ENCODE measurements around the gene RAB10.
A peak's percentile ranks its signal among the peaks of the same experiment; 100 is the strongest.
"Not testable (repeated sequence)": the region's sequence is repeated elsewhere in the genome, so short reads cannot be mapped to it uniquely, and the experiment has no call there.

RAB10 gene

GRCh38 chr2:26103752-26104151, 69.9 kb downstream of the RAB10 start:
- no peak for DNase-seq

GRCh38 chr2:26108701-26109100, 74.8 kb downstream of the RAB10 start:
- not testable (repeated sequence) for DNase-seq

DNA sequence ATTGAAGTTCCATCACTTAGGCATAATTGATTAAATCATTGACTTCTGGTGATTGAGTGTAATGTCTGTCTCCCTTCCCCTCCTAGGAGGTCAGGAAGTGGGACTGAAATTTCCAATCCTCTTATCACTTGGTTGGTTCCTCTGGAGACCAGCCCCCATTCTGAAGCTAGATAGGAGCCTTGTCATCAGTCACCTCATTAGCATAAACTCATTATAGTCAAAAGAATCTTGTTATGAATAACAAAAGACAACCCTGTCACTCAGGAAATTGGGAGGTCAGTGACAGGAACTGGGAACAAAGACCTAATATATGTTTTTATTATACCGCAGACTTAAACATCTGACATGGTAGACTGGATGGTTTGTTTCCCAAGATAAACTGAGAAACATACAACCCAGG, 78.3 kb downstream of the RAB10 start:
- DNase-seq, result no peak

DNA sequence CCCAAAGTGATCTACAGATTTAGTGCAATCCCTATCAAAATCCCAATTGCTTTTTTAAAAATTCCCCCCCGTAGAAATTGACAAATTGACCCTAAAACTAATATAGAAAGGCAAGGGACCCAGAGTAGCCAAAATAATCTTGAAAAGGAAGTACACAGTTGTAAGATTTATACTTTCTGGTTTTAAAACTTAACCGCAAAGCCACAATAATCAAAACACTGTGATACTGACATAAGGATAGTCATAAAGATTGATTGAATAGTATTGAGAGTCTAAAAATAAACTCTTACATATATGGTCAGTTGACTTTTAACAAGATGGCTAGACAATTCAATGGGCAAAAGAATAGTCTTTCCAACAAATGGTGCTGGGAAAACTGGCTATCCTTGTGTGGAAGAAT, 80.3 kb downstream of the RAB10 start:
- DNase-seq, result no peak

GRCh38 chr2:26118682-26119081, 84.8 kb downstream of the RAB10 start:
- no peak for DNase-seq

DNA sequence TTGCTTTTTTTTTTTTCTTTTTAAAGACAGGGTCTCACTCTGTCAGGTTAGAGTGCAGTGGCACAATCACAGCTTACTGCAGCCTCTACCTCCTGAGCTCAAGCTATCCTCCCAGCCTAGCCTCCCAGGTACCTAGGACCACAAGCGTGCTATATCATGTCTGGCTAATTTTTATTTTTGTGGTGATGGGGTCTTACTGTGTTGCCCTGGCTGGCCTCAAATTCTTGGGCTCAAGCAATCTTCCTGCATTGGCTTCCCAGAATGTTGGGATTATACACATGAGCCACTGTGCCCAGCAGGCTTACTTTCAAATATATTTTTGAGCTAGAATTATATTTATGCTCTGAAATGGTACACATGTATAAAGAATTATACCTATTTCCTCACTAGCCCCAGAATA, 85.6 kb downstream of the RAB10 start:
- DNase-seq, result no peak

- DNase-seq, result no peak
Observed at GRCh38 chr2:26122630-26123029, 88.7 kb downstream of the RAB10 start.

DNA sequence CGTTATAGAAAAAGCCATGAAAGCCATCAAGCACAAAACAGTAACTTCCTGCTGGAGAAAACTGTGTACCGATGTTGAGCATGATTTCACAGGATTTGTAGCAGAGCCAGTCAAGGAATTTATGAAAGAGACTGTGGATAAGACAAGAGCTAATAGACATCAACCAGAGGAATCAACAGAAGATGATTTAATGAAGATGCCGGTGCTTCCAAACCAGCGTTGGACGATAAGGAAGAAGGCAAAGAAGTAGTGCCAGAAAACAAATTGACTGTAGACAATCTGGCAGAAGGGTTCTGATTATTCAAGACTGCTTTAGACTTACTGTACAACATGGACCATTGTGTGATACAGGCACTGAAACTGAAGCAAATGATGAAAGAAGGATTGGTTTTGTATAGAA, 89.5 kb downstream of the RAB10 start:
- no peak for DNase-seq

DNA sequence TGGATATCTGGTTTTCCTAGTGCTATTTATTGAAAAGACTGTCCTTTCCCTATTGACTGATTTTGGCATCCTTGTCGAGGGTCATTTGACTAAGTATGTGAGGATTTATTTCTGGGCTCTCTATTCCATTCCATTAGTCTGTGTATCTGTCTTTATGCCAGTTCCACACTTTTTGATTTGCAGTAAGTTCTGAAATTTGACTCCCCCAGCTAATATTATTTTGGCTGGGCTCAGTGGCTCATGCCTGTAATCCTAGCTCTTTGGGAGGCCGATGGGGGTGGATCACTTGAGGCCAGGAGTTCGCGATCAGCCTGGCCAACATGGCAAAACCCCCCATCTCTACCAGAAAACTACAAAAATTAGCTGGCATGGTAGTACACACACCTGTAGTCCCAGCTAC, 92.2 kb downstream of the RAB10 start:
- no peak for DNase-seq

- no peak for DNase-seq
Observed at GRCh38 chr2:26128176-26128575, 94.3 kb downstream of the RAB10 start.

DNA sequence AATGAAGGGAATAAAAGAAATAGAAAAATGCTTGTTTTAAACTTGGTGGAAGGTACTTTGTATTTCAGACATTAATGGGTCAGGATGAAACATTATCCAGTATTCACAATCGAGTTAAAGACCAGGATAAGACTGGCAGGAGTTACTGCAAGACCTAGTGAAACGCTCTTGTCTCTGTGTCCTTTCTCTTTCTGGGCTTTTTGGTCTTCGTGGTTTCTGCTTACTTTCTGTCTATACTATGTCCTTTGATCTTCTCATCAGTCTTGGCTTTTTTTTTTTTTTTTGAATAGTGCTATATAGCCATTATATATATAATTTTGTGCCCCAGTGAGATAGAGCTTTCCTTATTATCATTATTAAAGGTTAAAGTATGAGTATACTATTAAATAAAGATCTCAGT, 96.9 kb downstream of the RAB10 start:
- no peak for DNase-seq

DNA sequence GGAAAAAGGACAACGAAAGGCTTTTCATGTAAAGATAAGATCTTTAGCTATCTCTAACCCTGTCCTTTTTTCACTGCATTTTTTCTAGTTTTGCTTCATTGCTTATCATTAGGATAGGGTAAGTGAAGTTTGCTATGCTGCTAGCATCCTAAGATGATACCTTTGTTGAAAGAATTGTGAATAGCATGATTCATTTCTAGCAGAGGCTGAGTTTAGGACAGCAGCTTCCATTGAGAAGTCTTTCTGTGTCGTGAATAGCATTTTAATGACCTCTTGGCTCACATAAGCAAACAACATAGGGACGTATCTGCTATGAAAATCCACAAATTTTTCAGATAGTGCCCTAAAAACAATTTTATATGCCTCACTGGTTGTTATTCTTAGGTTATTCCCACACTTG, 102.6 kb downstream of the RAB10 start:
- DNase-seq, result no peak

GRCh38 chr2:26139269-26140183, 105.6 kb downstream of the RAB10 start:
- DNase-seq, result no peak

DNA sequence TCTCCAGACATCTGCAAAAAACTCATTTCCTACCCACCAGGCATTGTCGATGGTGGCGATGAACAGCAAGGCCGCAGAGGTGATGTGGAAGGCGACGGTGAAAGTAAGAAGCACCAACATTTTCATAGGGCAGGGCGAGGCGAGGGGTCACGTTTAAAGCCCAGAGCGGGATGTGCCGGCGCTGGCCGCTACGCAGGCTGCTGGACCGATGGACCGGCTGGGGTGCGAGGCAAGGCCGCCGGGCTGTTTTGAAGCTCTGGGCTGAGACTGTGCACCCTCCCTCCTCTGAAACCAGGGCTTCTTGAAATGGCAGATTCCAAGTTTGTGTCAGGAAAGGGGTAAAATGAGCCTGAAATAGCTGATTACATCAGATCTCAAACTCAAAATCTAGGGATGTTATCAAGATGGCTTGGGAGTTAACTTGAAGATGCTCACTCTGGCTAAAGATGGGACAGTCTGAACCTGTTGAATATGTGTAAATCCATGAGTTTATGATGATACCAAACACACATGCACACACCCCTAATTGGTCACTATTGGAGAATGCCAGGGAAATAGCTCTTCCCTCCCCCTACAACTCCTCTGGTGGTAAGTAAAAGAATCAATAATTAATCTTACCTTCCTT, 107.4 kb downstream of the RAB10 start:
- DNase-seq, result no peak

DNA sequence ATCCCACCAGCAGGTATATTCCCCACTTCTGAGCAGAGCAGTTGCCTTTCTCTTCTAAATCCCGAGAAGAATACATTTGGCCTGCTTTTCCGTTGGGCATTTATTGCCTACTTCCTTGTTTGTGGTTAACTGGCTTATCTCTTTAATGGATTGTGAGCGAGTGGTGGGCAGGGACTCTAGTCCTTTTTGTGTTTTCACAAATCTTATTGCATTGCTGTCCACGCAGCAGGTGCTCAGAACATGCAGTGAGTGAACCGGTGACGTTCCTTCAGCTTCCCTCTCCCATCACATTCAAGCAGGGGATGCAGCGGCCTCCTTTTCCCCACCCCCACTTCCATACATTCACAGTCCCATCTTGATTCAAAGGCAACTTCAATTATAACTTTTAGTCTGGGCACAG, 110.1 kb downstream of the RAB10 start:
- DNase-seq, result no peak

DNA sequence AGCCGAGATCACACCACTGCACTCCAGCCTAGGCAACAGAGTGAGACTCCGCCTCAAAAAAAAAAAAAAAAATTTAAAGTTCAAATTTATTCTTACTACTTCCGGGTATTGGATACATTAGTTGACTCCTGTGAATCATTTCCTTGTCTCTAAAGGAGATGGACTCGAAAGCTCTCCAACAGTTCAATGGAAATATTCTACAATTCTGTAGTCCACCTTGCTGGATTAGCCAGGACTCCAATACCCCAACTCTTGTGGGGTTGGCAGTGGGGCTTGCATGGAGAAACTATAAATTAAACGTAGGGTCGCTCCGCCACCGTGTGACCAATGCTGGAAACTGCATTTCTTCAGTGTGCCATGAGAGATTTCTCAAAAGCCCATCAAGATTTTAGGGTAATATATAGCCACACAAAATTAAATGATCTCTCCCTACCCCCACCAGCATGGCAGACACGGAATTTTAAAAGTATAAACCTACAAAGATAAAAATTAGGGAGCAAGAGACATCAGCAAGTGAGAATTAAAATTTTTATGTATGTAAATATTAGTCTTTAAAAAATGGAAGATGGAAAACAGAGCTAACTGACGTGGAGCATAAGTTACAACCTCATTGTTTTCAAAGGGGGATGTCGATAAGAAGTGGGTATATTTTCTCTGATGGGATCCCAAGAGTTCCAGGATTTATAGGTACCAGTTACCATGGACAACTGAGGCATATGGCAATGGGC, 111.2 kb downstream of the RAB10 start:
- DNase-seq, result peak; percentile 26

GRCh38 chr2:26148501-26148900, 114.6 kb downstream of the RAB10 start:
- no peak for DNase-seq

DNA sequence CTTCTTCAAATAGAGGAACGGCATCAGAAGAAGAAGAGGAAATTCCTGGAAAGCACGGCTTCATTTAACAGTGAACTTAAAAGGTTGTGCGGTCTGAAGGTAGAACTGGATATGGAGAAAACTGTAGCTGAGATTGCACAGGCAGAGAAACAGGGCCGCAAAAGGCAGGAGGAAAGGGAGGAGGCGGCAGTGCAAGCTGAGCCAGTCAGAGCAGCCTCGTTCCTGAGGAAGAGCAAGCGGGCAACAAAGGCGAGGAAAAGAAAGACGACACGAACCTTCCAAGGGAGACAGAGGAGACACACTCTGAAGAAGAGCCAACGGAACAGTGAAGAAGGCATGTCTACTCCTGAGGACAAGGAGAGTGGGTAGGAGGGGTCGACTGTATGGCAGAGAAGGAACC, 116.4 kb downstream of the RAB10 start:
- DNase-seq, result no peak

GRCh38 chr2:26157580-26157979, 123.7 kb downstream of the RAB10 start:
- no peak for DNase-seq

- no peak for DNase-seq
Observed at GRCh38 chr2:26161926-26162325, 128.0 kb downstream of the RAB10 start.

GRCh38 chr2:26162963-26163362, 129.1 kb downstream of the RAB10 start:
- DNase-seq, result no peak

- DNase-seq, result no peak
Observed at GRCh38 chr2:26164231-26164630, 130.3 kb downstream of the RAB10 start.

GRCh38 chr2:26164641-26165211, 130.8 kb downstream of the RAB10 start:
- no peak for DNase-seq

- no peak for DNase-seq
Observed at GRCh38 chr2:26165403-26165802, 131.5 kb downstream of the RAB10 start.
